Testis (tissue), 2 donors: ENCODE data around the gene TTC23.

Experiments
- CTCF ChIP-seq, 3 experiments: fragments of 450-650 bp in 2 of 3; fragments of 200-600 bp in 1 of 3; sonication (generic) in 1 of 3; IDR thresholded peaks; one replicate each; pipeline ENCODE4 v1.5.1; 2016 to 2019; ENCODE audit warnings: antibody characterized with exemption in 3 of 3, mild to moderate bottlenecking in 2 of 3, moderate library complexity in 1 of 3
- POLR2A ChIP-seq: fragments of 450-650 bp; IDR thresholded peaks from one replicate; pipeline ENCODE4 v1.6.1; 2017; ENCODE audit warnings: antibody characterized with exemption, mild to moderate bottlenecking, moderate library complexity

- no peak for TF ChIP-seq CTCF (IDR thresholded peaks at IDR 0.05)
- TF ChIP-seq POLR2A, result no peak
These were observed 10.5 kb downstream of the TTC23 start for GRCh38 chr15:99238849-99239248.
